ENCODE results near the gene NUP54.

Gene NUP54

GRCh38 chr4:76148142-76148865, at the start of gene NUP54:
Gene NUP54 (minus strand): TSS chr4:76148397. CDS start chr4:76148374, 23 bp downstream.
- peak; percentile 94 for FAIRE-seq

- FAIRE-seq = no peak
These were observed 49.0 kb upstream of the NUP54 start for GRCh38 chr4:76197031-76197743.

- no peak for FAIRE-seq
These were observed 48.2 kb upstream of the NUP54 start for GRCh38 chr4:76196376-76196775.

- no peak for FAIRE-seq
These were observed 47.1 kb upstream of the NUP54 start for GRCh38 chr4:76195326-76195725.

GRCh38 chr4:76194325-76194724, 46.1 kb upstream of the NUP54 start:
- no peak for FAIRE-seq

- FAIRE-seq = no peak
These were observed 44.0 kb upstream of the NUP54 start for GRCh38 chr4:76192236-76192635.

- FAIRE-seq = no peak
These were observed 40.4 kb upstream of the NUP54 start for GRCh38 chr4:76188557-76188956.

GRCh38 chr4:76188149-76188548, 40.0 kb upstream of the NUP54 start:
- FAIRE-seq = no peak

- FAIRE-seq = no peak
These were observed 39.0 kb upstream of the NUP54 start for GRCh38 chr4:76187152-76187551.

GRCh38 chr4:76182463-76182862, 34.3 kb upstream of the NUP54 start:
- FAIRE-seq = no peak

- peak; percentile 82 for FAIRE-seq
These were observed 31.5 kb upstream of the NUP54 start for GRCh38 chr4:76179398-76180318.

- FAIRE-seq = no peak
These were observed 30.1 kb upstream of the NUP54 start for GRCh38 chr4:76178296-76178695.

GRCh38 chr4:76177709-76178108, 29.5 kb upstream of the NUP54 start:
- no peak for FAIRE-seq

- FAIRE-seq = no peak
These were observed 27.1 kb upstream of the NUP54 start for GRCh38 chr4:76175336-76175735.

GRCh38 chr4:76174216-76174615, 26.0 kb upstream of the NUP54 start:
- no peak for FAIRE-seq

GRCh38 chr4:76168688-76169087, 20.5 kb upstream of the NUP54 start:
- no peak for FAIRE-seq

GRCh38 chr4:76166480-76166879, 18.3 kb upstream of the NUP54 start:
- FAIRE-seq = no peak

GRCh38 chr4:76160355-76160754, 12.2 kb upstream of the NUP54 start:
- no peak for FAIRE-seq

- no peak for FAIRE-seq
These were observed 8.4 kb upstream of the NUP54 start for GRCh38 chr4:76156635-76157034.

GRCh38 chr4:76155979-76156378, 7.8 kb upstream of the NUP54 start:
- no peak for FAIRE-seq

GRCh38 chr4:76153356-76153755, 5.2 kb upstream of the NUP54 start:
- FAIRE-seq = no peak

GRCh38 chr4:76147454-76148141, 599 bp downstream of the NUP54 start:
- peak; percentile 95 for FAIRE-seq

GRCh38 chr4:76144546-76144945, 3.7 kb downstream of the NUP54 start:
- no peak for FAIRE-seq

All from G401.6 (cell line).